Erythroblast (primary cell): Measurements from ENCODE around the gene BMPR1B.

Experiments used
- GATA1 ChIP-seq: IDR thresholded peaks from 2 replicates; pipeline ENCODE4 v1.6.1; 2011; ENCODE audit warnings: low read depth, mild to moderate bottlenecking, control low read depth, low read length, moderate library complexity
- POLR2A ChIP-seq: IDR thresholded peaks from 2 replicates; pipeline ENCODE4 v1.6.1; 2011; ENCODE audit warnings: mild to moderate bottlenecking, low read length

DNA sequence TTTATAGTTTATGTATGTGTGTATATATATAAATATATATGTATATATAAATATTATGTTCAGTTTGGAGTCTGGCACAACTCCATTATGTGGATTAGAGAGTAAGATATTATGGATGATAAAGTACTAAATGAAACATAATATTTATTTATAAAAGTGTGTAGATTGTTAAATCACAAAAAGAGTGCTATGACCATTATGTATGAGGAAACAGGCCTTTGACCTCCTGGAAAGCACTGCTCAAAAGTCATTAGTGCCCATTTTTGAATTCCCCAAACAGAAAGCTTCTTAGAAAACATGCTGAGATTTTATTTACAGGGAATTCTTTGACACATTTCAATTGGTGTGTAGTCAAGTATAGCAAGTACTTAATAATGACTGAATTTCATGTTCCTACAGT lies 399.8 kb downstream of the BMPR1B start:
- no peak for TF ChIP-seq POLR2A
- no peak for TF ChIP-seq GATA1
